Testis (tissue), 2 donors: ENCODE measurements around the gene TMEM61.

Source experiments
- CTCF ChIP-seq, 3 experiments: fragments of 450-650 bp in 2 of 3; fragments of 200-600 bp in 1 of 3; sonication (generic) in 1 of 3; IDR thresholded peaks; one replicate each; pipeline ENCODE4 v1.5.1; 2016 to 2019; ENCODE audit warnings: antibody characterized with exemption in 3 of 3, mild to moderate bottlenecking in 2 of 3, moderate library complexity in 1 of 3
- POLR2A ChIP-seq: fragments of 450-650 bp; IDR thresholded peaks from one replicate; pipeline ENCODE4 v1.6.1; 2017; ENCODE audit warnings: antibody characterized with exemption, mild to moderate bottlenecking, moderate library complexity

- TF ChIP-seq CTCF (IDR thresholded peaks at IDR 0.05): no peak
- no peak for TF ChIP-seq POLR2A
Measured at GRCh38 chr1:54976747-54977146, 3.7 kb upstream of the TMEM61 start.
